ENCODE results near the gene MS4A7.
"Not testable (repeated sequence)": the region's sequence is repeated elsewhere in the genome, so short reads cannot be mapped to it uniquely, and the experiment has no call there.

The MS4A7 gene

GRCh38 chr11:60378354-60378753 lies at the start of gene MS4A7:
MS4A7 (plus strand) TSS chr11:60378532; CDS start chr11:60383142, 4,610 bp downstream.
- DNase-seq (ENCODE audit: insufficient read length, low spot score), result peak; percentile 41
- FAIRE-seq, result peak; percentile 88

DNA sequence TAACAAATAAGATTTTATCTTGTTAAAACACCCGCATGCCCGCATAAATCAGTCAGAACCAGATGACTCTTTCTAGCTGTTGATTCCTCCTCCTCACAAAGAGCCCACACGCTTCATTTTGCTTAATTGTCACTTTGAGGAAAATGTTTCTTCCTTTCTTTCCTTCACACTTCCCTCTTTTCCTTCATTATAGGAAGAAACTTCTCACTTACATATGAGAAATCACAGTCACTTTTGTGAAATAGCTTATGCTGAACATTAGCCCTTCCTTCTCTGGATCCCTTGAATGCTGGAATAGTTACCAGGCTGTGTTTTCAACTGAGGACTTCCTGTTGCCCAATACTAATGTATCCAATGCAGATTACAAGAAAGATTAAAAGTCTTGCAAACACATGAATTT lies 45.5 kb upstream of the MS4A7 start:
- FAIRE-seq, result no peak
- DNase-seq (ENCODE audit: insufficient read length, low spot score), result no peak

GRCh38 chr11:60334005-60334620 lies 44.2 kb upstream of the MS4A7 start:
- FAIRE-seq, result peak; percentile 83
- DNase-seq (ENCODE audit: insufficient read length, low spot score), result peak; percentile 46

- FAIRE-seq (peak; percentile 73), DNase-seq (ENCODE audit: insufficient read length, low spot score) (no peak)
Observed at GRCh38 chr11:60336767-60337391, 41.5 kb upstream of the MS4A7 start.

DNA sequence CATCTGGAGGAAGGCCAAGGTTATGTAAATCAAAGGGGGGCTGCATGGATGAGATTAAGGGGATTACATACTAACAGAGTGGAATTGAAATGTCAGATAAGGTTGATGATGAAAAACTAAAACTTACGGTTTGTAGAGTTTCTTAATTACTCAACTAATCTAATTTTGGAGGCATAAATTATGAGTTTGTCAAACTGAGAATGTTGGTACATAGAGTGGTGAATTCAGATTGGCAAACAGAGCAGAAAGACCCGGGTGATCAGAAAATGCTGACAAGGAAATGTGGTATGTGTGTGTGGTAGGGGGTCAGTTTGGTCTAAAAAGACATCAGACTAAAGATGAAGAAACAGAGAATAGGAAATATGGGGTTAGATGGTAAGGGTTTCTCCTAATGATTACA lies 40.3 kb upstream of the MS4A7 start:
- DNase-seq (ENCODE audit: insufficient read length, low spot score) (no peak), FAIRE-seq (peak; percentile 67)

DNA sequence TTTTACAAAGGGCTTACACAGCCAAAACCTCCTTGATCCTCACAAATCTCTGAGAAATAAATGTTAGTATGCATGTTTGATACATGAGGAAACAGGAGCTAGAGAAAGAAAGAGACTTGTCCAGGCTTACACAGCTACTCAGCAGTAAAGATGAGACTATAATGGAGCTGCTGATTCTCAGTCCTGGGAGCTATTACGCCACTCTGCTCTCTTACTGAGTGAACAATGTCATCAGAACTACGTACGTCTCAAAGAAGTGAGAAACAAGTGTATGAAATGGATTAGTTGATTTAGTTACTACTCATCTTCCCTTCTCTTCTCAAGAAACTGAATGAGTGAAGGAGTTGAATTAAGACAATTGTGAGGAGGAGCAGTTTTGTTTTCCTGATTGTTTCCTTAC lies 39.0 kb upstream of the MS4A7 start:
- FAIRE-seq, result no peak
- no peak for DNase-seq (ENCODE audit: insufficient read length, low spot score)

GRCh38 chr11:60343094-60343704 lies 35.1 kb upstream of the MS4A7 start:
- no peak for DNase-seq (ENCODE audit: insufficient read length, low spot score)
- FAIRE-seq, result peak; percentile 28

- DNase-seq (ENCODE audit: insufficient read length, low spot score), result no peak
- no peak for FAIRE-seq
Observed at GRCh38 chr11:60344146-60344545, 34.2 kb upstream of the MS4A7 start.

- FAIRE-seq (no peak), DNase-seq (ENCODE audit: insufficient read length, low spot score) (no peak)
Observed at GRCh38 chr11:60345489-60345888, 32.8 kb upstream of the MS4A7 start.

DNA sequence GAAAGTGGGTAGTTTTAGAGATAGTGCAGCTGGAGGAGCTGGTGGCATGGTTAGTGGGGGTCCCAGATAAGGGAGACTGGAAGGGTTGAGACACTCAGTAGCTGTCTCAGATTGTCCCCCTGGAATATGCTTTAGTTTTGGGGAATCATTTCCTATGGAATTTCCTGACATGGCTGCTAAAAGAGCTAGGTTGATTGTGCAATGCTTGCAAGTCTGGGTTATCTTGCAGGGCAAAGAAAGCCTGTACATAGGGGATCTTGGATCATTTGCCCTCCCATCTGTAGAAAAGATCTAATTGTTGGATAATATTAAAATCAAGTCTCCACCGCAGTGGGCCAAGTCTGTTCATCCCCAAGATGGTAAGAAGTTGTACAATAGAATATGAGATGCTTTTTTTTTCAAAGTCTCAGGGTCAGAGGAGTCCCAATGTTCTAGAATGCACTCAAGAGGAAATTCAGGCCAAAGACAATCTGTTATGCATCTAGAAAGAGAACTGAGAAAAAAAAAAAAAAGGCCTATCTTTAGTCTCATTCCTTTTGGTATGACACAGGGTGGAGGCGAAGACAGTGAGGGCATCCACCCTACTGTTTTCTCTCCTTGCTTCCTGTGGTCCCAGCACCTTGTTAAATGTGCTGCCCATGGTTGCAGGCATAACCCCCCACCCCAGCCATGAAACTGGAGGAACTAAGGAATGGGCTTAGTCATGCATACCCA lies 31.1 kb upstream of the MS4A7 start:
- DNase-seq (ENCODE audit: insufficient read length, low spot score) (no peak), FAIRE-seq (no peak)

DNA sequence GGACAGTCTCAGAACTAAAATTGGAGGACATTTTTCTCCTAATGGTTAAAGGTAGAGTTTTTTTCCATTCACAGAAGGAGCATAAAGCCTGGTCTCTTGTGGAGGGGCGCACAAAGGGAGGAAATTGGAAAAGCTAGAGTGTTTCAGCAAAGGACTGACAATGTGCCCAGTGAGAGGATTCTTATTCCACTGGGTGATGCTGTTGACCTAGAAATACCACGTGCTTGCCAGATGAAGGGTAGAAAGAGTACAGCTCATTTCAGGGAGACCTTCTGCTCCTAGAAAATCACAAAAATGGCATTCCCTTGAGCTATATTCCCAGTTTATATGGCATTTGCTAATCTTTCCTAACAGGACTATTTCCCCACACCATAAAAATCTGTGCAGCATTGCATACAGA lies 30.2 kb upstream of the MS4A7 start:
- FAIRE-seq (no peak), DNase-seq (ENCODE audit: insufficient read length, low spot score) (no peak)

GRCh38 chr11:60349990-60350389 lies 28.3 kb upstream of the MS4A7 start:
- DNase-seq (ENCODE audit: insufficient read length, low spot score) (no peak), FAIRE-seq (no peak)

DNA sequence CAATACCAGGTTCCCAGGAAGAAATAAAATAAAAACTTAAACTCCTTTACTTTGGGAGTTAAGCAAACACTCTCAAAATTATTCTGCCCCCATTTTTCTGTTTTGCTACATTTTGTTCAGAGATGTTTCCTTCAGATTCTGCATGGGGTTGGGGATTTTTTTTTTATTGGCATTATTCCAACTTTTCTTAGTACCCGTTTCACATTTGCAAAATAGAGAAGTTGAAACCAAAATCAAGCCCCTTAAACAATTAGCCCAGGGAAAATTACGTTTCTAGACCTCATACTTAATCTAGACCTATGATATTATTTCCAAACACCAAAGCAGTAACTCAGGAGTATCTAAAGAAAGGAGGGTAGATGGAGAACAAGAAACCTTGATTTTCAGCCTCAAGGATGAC lies 20.6 kb upstream of the MS4A7 start:
- FAIRE-seq, result no peak
- no peak for DNase-seq (ENCODE audit: insufficient read length, low spot score)

DNA sequence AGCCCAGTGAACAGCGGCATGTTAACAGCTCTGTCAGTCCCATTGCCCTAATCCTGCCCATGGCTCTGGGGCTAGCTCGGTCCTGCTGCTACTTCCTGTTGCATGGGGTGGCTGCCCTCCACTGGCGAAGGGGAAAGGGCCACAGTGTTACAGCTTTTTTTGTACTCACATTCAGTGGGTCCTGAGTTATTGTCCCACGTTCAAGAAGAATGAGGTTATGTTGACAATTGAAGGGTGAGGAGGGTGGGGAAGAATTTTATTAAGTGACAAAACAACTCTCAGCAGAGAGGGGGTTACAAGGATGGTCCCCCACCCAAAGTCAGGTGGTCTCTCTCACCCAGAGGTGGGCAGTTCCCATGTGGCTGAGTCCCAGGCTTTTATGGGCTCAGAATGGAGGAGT lies 17.7 kb upstream of the MS4A7 start:
- no peak for DNase-seq (ENCODE audit: insufficient read length, low spot score)
- FAIRE-seq, result no peak

GRCh38 chr11:60362241-60362640 lies 16.1 kb upstream of the MS4A7 start:
- no peak for FAIRE-seq
- no peak for DNase-seq (ENCODE audit: insufficient read length, low spot score)

DNA sequence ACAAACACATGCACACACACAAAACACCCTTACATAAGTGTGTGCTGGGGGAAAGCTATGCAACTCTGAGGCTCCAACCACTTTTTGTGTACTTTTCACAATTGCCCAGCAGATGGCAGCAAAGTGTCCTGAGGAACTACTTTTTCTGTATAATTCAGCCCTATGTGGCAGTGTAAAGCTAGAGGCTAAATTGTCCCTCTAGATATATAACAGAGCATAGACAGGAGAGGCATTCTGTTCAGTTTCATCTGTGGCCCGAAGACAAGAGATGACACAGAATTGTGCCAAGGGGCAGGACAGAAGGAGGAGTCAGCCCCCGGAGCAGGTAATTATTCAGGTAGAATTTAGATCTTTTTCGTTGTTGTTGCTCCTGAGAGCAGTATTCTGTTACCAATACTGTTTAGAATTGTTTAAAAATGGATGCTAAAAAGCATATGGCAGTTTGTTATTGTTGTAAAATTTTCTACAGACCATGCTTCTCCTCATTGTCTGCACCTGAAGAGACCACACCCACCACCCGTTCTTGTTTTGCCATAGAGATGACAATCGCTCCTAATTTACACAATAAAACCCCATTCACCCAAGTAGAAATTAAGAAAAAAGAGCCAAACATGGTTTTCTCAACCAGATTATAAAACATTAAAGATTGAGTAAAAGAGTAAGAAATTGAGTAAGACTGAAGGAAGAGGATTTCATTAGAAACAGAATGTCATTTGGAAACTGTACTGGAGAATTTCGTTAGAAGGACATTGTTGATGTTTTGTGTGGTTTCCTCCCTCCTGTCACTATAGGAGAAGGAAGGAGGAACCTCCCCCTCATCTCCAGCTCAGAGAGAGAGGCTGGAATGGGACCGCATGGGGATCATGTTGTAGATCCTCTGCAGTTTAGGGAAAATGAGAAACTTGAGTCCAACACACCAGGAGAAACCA lies 14.5 kb upstream of the MS4A7 start:
- peak; percentile 15 for DNase-seq (ENCODE audit: insufficient read length, low spot score)
- FAIRE-seq, result peak; percentile 98

DNA sequence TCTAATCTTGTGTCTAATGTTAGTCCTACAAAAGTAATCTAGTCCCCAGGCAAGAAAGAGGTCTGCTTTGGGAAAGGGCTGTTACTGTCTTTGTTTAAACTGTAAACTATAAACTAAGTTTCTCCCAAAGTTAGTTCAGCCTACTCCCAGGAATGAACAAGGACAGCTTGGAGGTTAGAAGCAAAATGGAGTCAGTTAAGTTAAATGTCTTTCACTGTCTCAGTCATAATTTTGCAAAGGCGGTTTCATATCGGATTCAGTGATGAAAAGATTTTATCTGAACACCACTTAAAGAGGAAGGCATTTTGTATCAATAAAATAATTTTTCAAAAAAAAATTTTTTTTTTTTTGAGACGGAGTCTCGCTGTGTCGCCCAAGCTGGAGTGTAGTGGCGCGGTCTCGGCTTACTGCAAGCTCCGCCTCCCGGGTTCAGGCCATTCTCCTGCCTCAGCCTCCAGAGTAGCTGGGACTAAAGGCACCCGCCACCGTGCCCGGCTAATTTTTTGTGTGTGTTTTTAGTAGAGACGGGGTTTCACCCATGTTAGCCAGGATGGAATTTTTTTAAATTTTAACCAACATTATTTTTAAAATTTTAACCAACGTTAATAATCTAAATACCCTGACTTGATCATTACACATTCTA lies 11.9 kb upstream of the MS4A7 start:
- not testable (repeated sequence) for DNase-seq (ENCODE audit: insufficient read length, low spot score); FAIRE-seq

- DNase-seq (ENCODE audit: insufficient read length, low spot score) (peak; percentile 54), FAIRE-seq (peak; percentile 92)
Observed at GRCh38 chr11:60367009-60367408, 11.3 kb upstream of the MS4A7 start.

- peak; percentile 18 for FAIRE-seq
- DNase-seq (ENCODE audit: insufficient read length, low spot score), result no peak
Observed at GRCh38 chr11:60367896-60368295, 10.4 kb upstream of the MS4A7 start.

DNA sequence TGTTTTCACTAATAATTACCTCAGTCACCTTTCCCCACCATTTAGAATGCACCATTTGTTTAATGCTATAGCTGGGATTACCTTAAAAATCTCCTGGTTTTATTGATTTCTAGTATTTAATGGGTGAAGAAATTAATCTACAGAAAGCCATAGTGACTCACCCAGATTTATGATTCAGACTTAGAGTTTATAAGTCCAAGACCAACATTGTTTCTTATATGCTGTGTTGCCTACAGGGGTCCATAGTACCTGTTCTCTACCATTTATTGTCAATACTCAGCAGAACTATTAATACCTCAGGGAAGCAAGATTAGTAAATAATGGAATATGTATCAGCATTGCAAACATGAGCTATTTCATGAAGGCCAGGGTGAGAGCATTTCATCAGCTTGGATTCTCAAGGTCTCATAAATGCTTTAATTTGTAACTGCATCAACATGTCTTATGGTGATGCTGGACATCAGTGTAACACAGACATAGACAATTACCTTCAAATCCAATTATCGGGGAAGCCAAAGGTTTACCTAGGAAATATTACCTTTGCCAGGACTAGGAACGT lies 8.0 kb upstream of the MS4A7 start:
- DNase-seq (ENCODE audit: insufficient read length, low spot score), result no peak
- no peak for FAIRE-seq

Measured in GM19239 (cell line).